Right atrium auricular region (tissue), 2 donors: ENCODE measurements around the gene ARID4B. TPM values are rescaled to one million over a fixed set of nuclear protein-coding genes. Genes with fewer than 3 reads are reported as not detected.

Experiments
- DNase-seq: peaks from one replicate; pipeline ENCODE4 v3.0.0-alpha.2; 2019; ENCODE audit warnings: low spot score
- H3K27ac ChIP-seq, 2 donors: fragments of 200-600 bp; sonication (generic); 1 replicate in 1 of 2; 2 replicates in 1 of 2; pipeline ENCODE4 v1.5.1; 2016 to 2019
- H3K27me3 ChIP-seq, 2 donors: fragments of 200-600 bp; sonication (generic); one replicate each; pipeline versions ENCODE4 v1.5.1 to v1.6.0; 2017 to 2019
- H3K36me3 ChIP-seq: fragments of 200-600 bp; sonication (generic); one replicate; pipeline ENCODE4 v1.5.1; 2016
- H3K4me1 ChIP-seq, 2 donors: fragments of 200-600 bp; sonication (generic); one replicate each; pipeline versions ENCODE4 v1.5.1 to v1.6.0; 2017 to 2019
- H3K4me3 ChIP-seq, 2 donors: fragments of 200-600 bp; sonication (generic); 1 replicate in 1 of 2; 2 replicates in 1 of 2; pipeline ENCODE4 v1.5.1; 2017 to 2019; ENCODE audit warnings: mild to moderate bottlenecking in 1 of 2, moderate library complexity in 1 of 2
- H3K9me3 ChIP-seq, 2 donors: fragments of 200-600 bp; sonication (generic); one replicate each; pipeline ENCODE4 v1.5.1; 2019
- total RNA-seq, 2 donors: library from RNA; depleted of rRNA; stranded (reverse); fragments of >200 nt; gene quantifications; one replicate each; pipeline ENCODE4 v1.1.0, GENCODE V29; 2016
- TF ChIP-seq, protein P1 (sequence below), 2 donors: fragments of 200-600 bp; sonication (generic); IDR thresholded peaks; one replicate each; pipeline ENCODE4 v1.5.1; 2019; ENCODE audit warnings: antibody characterized with exemption in 2 of 2

ARID4B gene
- total RNA-seq, 2 donors from 2014 or later: 15.9 to 16.1 TPM

DNA sequence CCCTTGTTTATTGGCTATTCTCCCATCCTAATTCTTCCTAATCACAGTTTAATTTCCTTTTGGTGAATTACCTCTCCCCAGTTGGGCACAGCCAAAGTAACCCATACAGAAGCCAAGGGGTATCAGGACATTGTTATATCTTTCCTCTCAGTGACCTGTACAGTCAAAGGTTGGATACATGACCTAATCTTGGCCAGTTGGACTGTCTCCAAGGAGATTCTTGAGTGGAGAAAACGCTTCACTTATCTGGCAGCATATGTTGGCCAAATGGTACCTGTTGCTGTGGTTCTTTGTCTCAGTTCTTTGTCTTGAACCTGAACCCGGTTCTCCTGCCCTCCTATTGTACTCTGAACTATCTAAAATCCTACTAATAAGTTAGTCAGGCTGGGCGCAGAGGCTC lies 23.9 kb upstream of the ARID4B start:
- Histone ChIP-seq H3K27ac (no peak overlapping the region), H3K4me3 (no peak overlapping the region), H3K9me3 (no peaks in the 10 kb centered on the region), H3K4me1 (no peaks in the 10 kb centered on the region), H3K36me3 (no peaks in the 10 kb centered on the region), H3K27me3 (no peaks in the 10 kb centered on the region)
- TF ChIP-seq, protein P1, sequence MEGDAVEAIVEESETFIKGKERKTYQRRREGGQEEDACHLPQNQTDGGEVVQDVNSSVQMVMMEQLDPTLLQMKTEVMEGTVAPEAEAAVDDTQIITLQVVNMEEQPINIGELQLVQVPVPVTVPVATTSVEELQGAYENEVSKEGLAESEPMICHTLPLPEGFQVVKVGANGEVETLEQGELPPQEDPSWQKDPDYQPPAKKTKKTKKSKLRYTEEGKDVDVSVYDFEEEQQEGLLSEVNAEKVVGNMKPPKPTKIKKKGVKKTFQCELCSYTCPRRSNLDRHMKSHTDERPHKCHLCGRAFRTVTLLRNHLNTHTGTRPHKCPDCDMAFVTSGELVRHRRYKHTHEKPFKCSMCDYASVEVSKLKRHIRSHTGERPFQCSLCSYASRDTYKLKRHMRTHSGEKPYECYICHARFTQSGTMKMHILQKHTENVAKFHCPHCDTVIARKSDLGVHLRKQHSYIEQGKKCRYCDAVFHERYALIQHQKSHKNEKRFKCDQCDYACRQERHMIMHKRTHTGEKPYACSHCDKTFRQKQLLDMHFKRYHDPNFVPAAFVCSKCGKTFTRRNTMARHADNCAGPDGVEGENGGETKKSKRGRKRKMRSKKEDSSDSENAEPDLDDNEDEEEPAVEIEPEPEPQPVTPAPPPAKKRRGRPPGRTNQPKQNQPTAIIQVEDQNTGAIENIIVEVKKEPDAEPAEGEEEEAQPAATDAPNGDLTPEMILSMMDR (IDR thresholded peaks at IDR 0.05): no peak
- no peak for DNase-seq

DNA sequence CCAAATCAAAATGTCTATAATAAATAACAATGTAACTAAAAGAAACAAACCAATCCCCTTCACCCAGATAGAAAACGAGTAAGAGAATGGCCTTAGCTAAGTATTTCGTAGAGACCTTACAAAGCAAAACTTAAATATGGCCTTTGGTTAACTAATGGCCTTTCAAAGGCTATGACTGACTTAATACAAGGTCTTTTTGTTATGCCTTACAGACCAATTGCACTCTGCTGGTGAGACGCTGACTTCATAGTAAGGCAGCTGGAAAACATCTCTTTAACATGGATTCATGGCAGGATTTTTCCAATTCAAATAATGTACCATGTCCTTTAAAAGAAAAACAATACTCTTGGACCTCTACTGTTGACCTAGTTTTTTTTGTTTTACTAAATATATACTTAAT lies 23.5 kb upstream of the ARID4B start:
- Histone ChIP-seq H3K27me3 (no peaks in the 10 kb centered on the region), H3K27ac (no peak overlapping the region), H3K36me3 (no peaks in the 10 kb centered on the region), H3K9me3 (no peaks in the 10 kb centered on the region), H3K4me3 (no peak overlapping the region), H3K4me1 (no peaks in the 10 kb centered on the region)
- DNase-seq: no peak
- TF ChIP-seq, protein P1 (IDR thresholded peaks at IDR 0.05): no peak

DNA sequence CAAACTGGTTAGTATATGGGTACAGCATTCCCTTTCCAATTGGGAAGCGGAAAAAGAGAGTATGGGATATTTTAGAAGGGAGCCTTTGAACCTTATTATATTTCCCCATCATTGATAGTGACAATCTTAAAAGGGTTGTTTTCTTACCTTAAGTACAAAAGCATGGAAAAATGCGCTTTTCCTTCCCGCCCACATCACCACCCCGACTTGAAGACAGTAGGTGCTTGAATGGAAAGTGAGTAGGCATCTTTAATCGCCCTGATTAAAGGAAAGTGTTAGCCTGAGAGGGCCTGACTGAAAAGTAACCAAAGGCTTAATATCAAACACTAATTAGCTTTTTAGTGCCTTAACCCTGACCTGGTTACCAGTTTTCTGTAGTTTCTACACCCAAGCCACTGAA lies 15.7 kb upstream of the ARID4B start:
- no peak for DNase-seq
- no peaks in the 10 kb centered on the region for H3K9me3 ChIP-seq
- TF ChIP-seq, protein P1 (IDR thresholded peaks at IDR 0.05): no peak
- peaks cover 22% of the 10 kb centered on the region for H3K36me3 ChIP-seq
- no peaks in the 10 kb centered on the region for H3K27me3 ChIP-seq
- H3K27ac ChIP-seq: no peak overlapping the region
- no peaks in the 10 kb centered on the region for H3K4me1 ChIP-seq
- no peak overlapping the region for H3K4me3 ChIP-seq

DNA sequence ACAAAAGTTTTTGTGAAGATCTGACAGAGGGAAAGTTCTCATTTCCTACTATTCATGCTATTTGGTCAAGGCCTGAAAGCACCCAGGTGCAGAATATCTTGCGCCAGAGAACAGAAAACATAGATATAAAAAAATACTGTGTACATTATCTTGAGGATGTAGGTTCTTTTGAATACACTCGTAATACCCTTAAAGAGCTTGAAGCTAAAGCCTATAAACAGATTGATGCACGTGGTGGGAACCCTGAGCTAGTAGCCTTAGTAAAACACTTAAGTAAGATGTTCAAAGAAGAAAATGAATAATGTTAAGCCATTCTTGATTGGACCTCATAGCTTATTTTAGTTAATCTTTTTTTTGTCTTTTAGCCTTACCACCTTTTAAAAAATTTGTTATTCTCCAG lies 14.5 kb upstream of the ARID4B start:
- no peaks in the 10 kb centered on the region for H3K9me3 ChIP-seq
- H3K27me3 ChIP-seq: no peaks in the 10 kb centered on the region
- DNase-seq: no peak
- TF ChIP-seq, protein P1 (IDR thresholded peaks at IDR 0.05): no peak
- H3K4me1 ChIP-seq: no peaks in the 10 kb centered on the region
- H3K4me3 ChIP-seq: no peak overlapping the region
- H3K36me3 ChIP-seq: peaks cover 35% of the 10 kb centered on the region
- H3K27ac ChIP-seq: no peak overlapping the region

DNA sequence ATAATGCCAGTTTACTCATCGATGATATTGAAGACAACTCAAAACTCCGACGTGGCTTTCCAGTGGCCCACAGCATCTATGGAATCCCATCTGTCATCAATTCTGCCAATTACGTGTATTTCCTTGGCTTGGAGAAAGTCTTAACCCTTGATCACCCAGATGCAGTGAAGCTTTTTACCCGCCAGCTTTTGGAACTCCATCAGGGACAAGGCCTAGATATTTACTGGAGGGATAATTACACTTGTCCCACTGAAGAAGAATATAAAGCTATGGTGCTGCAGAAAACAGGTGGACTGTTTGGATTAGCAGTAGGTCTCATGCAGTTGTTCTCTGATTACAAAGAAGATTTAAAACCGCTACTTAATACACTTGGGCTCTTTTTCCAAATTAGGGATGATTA lies 14.1 kb upstream of the ARID4B start:
- Histone ChIP-seq H3K4me3 (no peak overlapping the region), H3K27ac (no peak overlapping the region)

DNA sequence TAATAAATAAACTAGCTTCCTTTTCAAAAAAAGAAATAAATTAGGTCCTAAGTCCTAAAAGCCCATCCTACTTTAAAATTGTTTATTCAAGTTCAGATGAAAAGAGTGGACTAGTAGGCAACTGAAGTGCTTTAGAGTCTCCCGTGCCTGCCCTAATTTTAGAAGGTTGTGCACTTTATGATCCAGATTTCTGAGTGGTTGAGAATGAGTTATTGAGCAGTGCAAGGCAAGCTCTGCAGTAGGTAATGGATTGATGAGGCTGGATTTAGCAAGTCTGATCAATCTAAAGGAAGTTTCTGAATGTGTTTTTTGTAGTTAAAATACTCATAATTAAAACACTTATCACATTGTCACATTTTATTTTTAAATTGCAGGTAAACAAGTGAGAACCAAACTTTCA lies 13.4 kb upstream of the ARID4B start:
- peaks cover 43% of the 10 kb centered on the region for H3K36me3 ChIP-seq
- no peaks in the 10 kb centered on the region for H3K9me3 ChIP-seq
- peaks cover 0 to 10% of the 10 kb centered on the region in 2 donors for H3K4me1 ChIP-seq
- no peak overlapping the region for H3K4me3 ChIP-seq
- TF ChIP-seq, protein P1 (IDR thresholded peaks at IDR 0.05): no peak
- H3K27ac ChIP-seq: no peak overlapping the region
- no peak for DNase-seq
- no peaks in the 10 kb centered on the region for H3K27me3 ChIP-seq

More for the DNA sequence above, 14.1 kb upstream of the ARID4B start:
- DNase-seq: no peak
- TF ChIP-seq, protein P1 (IDR thresholded peaks at IDR 0.05): no peak
- H3K9me3 ChIP-seq: no peaks in the 10 kb centered on the region
- peaks cover 36% of the 10 kb centered on the region for H3K36me3 ChIP-seq
- no peaks in the 10 kb centered on the region for H3K27me3 ChIP-seq
- H3K4me1 ChIP-seq: peaks cover 0 to 3% of the 10 kb centered on the region in 2 donors
